Measurements from ENCODE around the gene OR10H4.

DNA sequence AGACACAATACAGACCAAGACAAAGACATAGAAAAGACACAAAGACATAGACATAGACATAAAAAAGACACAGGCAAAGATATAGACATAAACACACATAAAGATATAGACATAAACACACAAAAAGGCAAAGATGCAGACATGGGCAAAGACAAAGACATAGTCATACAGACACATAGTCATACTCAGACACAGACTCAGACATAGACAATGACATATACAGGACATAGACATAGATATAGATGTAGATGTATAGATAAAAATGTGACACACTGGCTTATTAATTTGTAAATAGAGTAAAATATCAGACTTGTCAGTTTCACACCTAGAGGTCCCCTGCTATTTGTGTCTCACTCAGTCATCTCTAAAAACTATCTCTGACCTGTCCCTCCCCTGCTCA, 42.8 kb downstream of the OR10H4 start:
- TF ChIP-seq, protein P1, sequence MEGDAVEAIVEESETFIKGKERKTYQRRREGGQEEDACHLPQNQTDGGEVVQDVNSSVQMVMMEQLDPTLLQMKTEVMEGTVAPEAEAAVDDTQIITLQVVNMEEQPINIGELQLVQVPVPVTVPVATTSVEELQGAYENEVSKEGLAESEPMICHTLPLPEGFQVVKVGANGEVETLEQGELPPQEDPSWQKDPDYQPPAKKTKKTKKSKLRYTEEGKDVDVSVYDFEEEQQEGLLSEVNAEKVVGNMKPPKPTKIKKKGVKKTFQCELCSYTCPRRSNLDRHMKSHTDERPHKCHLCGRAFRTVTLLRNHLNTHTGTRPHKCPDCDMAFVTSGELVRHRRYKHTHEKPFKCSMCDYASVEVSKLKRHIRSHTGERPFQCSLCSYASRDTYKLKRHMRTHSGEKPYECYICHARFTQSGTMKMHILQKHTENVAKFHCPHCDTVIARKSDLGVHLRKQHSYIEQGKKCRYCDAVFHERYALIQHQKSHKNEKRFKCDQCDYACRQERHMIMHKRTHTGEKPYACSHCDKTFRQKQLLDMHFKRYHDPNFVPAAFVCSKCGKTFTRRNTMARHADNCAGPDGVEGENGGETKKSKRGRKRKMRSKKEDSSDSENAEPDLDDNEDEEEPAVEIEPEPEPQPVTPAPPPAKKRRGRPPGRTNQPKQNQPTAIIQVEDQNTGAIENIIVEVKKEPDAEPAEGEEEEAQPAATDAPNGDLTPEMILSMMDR (IDR thresholded peaks at IDR 0.05), result no peak
- TF ChIP-seq POLR2AphosphoS5 (IDR thresholded peaks at IDR 0.05), result no peak

Data from upper lobe of left lung (tissue), 4 donors.